ENCODE results near the gene PCDHGB6. TPM values are rescaled to one million over a fixed set of nuclear protein-coding genes. Genes with fewer than 3 reads are reported as not detected.

PCDHGB6 gene
- total RNA-seq, 1 experiment from 2014 or later: 0.22 TPM

GRCh38 chr5:141422742-141423291 is 15.0 kb downstream of the PCDHGB6 start:
- Histone ChIP-seq H3K9ac (ENCODE audit: low read length) (no peak overlapping the region), H3K36me3 (ENCODE audit: control insufficient read depth in 1 of 2, insufficient read depth in 2 of 2, low read length in 2 of 2) (no peaks in the 10 kb centered on the region), H3K27me3 (ENCODE audit: insufficient read depth, low read length) (no peaks in the 10 kb centered on the region), H3K4me3 (replicated peaks in 1 of 2; ENCODE audit: low read depth in 1 of 2, low read length in 2 of 2) (no peak overlapping the region), H3K27ac (ENCODE audit: low read depth, low read length) (no peak overlapping the region), H3K9me2 (ENCODE audit: insufficient read depth) (no peaks in the 10 kb centered on the region), H3K4me1 (ENCODE audit: control insufficient read depth in 1 of 2, insufficient read depth in 2 of 2, low read length in 2 of 2) (no peaks in the 10 kb centered on the region), H3K9me3 (ENCODE audit: control insufficient read depth in 1 of 2, insufficient read depth in 1 of 2, low read depth in 1 of 2, low read length in 2 of 2) (peaks cover 4 to 22% of the 10 kb centered on the region in 2 experiments; a peak in 2 of 4 replicates), H3K4me2 (ENCODE audit: low read length) (no peak overlapping the region), H2AFZ (ENCODE audit: low read depth, low read length, poor library complexity, severe bottlenecking) (no peak overlapping the region), H3K79me2 (ENCODE audit: insufficient read depth, low read length) (no peaks in the 10 kb centered on the region), H4K20me1 (ENCODE audit: insufficient read depth) (no peaks in the 10 kb centered on the region)
- no peak for ATAC-seq
- no peak for DNase-seq (ENCODE audit: low read depth, low spot score)
- ChIA-PET RAD21 (ENCODE audit: low non-redundant PET in 1 of 2, low total read pairs in 2 of 2, uncharacterized antibody in 2 of 2, unreplicated experiment in 2 of 2) (no interaction called here), CTCF (no interaction called here), POLR2A (no interaction called here)
- no peak for TF ChIP-seq POLR2AphosphoS5 (IDR thresholded peaks at IDR 0.05; ENCODE audit: low read depth, low read length)
- no peak for TF ChIP-seq ZFX (IDR thresholded peaks at IDR 0.05)
- TF ChIP-seq ELF1 (IDR thresholded peaks at IDR 0.05; ENCODE audit: borderline replicate concordance, low read depth): no peak
- TF ChIP-seq SRF (IDR thresholded peaks at IDR 0.05; ENCODE audit: low read depth): no peak
- TF ChIP-seq TCF7L2 (IDR thresholded peaks at IDR 0.05; ENCODE audit: borderline replicate concordance, extremely low read depth, insufficient read depth, insufficient read length): no peak
- TF ChIP-seq MAX (IDR thresholded peaks at IDR 0.05): no peak
- no peak for TF ChIP-seq FOSL1 (IDR thresholded peaks at IDR 0.05; ENCODE audit: low read depth)
- no peak for TF ChIP-seq CTCF (IDR thresholded peaks at IDR 0.05 in 2 of 3, conservative IDR thresholded peaks at IDR 0.05 in 1 of 3; ENCODE audit: borderline replicate concordance in 1 of 3, insufficient read depth in 1 of 3, low read depth in 2 of 3, low read length in 2 of 3)
- no peak for TF ChIP-seq ATF3 (IDR thresholded peaks at IDR 0.05)
- TF ChIP-seq RAD21 (IDR thresholded peaks at IDR 0.05; ENCODE audit: low read depth): no peak
- TF ChIP-seq CEBPB (IDR thresholded peaks at IDR 0.05; ENCODE audit: low read depth): no peak
- TF ChIP-seq SIN3A (IDR thresholded peaks at IDR 0.05; ENCODE audit: low read depth): no peak
- intact Hi-C loops (cut with micrococcal nuclease): no loop called here
- no TSS peak for BruUV-seq (replicated peaks)

All from HCT116 (cell line).